ENCODE data around the gene MSH3.

Gene MSH3

DNA sequence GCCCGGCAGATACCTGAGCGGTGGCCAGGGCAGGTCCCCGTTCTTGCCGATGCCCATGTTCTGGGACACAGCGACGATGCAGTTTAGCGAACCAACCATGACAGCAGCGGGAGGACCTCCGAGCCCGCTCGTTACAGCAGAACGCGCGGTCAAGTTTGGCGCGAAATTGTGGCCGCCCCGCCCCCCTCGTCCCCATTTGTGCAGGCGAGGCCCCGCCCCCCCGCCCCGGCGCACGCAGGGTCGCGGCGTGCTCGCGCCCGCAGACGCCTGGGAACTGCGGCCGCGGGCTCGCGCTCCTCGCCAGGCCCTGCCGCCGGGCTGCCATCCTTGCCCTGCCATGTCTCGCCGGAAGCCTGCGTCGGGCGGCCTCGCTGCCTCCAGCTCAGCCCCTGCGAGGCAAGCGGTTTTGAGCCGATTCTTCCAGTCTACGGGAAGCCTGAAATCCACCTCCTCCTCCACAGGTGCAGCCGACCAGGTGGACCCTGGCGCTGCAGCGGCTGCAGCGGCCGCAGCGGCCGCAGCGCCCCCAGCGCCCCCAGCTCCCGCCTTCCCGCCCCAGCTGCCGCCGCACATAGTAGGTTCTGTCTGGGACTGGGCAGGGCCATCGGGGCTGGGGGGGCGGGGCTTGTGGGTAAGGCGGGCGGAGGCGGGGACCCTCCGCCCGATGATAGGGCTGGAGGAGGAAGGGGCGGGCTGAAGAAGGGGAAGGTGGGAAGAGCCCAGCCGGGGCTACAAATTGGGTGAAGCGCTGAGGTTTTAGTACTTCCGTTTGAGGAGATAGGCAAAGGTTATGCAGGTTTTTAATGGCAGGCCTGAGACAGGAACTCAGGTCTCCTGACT is at the start of gene MSH3, which contains the start of gene DHFR:
Gene MSH3 (plus strand): TSS at position 262 of the 840 bp plus-strand sequence. CDS start 76 bp downstream, at position 338.
Gene DHFR (minus strand): TSS at position 593 of the 840 bp plus-strand sequence. CDS start 494 bp downstream, at position 99.
- no peaks in the 10 kb centered on the region for H3K27me3 Mint-ChIP-seq (ENCODE audit: low read depth, poor library complexity)
- peak; percentile 93 for DNase-seq

DNA sequence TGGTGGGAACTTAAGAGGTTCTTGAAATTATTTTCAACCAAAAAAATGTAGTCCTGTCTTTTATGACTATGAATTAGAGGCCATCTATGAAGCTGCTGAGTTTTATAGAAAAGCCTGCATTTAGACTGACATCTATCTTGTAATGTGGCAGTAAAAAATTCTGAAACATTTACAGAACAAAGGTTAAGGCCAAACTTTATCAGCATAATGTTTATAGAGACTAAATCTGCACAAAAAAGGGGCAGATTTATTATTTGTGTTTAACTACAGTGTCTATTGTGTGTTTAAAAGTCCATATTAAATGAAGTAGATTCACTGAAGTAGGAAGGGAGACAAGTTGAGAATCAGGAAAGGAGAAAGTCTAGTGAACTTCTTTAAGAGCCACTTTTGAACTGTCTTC is 47.1 kb upstream of the MSH3 start:
- DNase-seq = no peak
- Mint-ChIP-seq H3K27ac (no peak overlapping the region), H3K9me3 (peaks cover 8% of the 10 kb centered on the region), H3K27me3 (ENCODE audit: low read depth, poor library complexity) (no peaks in the 10 kb centered on the region), H3K4me3 (no peak overlapping the region), H3K4me1 (no peaks in the 10 kb centered on the region), H3K36me3 (ENCODE audit: low read depth) (no peaks in the 10 kb centered on the region)
- TF ChIP-seq, protein P1, sequence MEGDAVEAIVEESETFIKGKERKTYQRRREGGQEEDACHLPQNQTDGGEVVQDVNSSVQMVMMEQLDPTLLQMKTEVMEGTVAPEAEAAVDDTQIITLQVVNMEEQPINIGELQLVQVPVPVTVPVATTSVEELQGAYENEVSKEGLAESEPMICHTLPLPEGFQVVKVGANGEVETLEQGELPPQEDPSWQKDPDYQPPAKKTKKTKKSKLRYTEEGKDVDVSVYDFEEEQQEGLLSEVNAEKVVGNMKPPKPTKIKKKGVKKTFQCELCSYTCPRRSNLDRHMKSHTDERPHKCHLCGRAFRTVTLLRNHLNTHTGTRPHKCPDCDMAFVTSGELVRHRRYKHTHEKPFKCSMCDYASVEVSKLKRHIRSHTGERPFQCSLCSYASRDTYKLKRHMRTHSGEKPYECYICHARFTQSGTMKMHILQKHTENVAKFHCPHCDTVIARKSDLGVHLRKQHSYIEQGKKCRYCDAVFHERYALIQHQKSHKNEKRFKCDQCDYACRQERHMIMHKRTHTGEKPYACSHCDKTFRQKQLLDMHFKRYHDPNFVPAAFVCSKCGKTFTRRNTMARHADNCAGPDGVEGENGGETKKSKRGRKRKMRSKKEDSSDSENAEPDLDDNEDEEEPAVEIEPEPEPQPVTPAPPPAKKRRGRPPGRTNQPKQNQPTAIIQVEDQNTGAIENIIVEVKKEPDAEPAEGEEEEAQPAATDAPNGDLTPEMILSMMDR (IDR thresholded peaks at IDR 0.05) = no peak

More for the DNA sequence above, at the start of gene MSH3, which contains the start of gene DHFR:
- Mint-ChIP-seq H3K4me3 (peak within 1 kb of the TSS; percentile 95), H3K27ac (peak within 1 kb of the TSS; percentile 97), H3K4me1 (peaks cover 34% of the 10 kb centered on the region), H3K36me3 (ENCODE audit: low read depth) (peaks cover 38% of the 10 kb centered on the region), H3K9me3 (peaks cover 6% of the 10 kb centered on the region)
- TF ChIP-seq, protein P1 (IDR thresholded peaks at IDR 0.05) = no peak

DNA sequence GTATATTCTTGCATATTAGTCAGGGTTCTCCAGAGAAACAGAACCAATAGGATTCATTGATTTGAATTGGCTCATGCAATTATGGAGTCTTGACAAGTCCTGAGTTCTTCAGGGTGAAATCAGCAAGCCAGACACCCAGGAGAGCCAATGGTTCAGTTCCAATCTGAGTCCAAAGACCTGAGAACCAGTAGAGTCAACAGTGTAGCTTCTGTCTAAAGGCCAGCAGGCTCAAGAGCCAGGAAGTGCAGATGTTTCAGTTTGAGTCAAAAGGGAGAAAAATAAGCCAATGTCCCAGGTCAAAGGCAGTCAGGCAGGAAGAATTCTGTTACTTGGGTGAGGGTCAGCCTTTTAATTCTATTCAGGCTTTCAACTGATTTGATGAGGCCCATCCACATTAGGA is 46.6 kb upstream of the MSH3 start:
- Mint-ChIP-seq H3K4me3 (no peak overlapping the region), H3K36me3 (ENCODE audit: low read depth) (no peaks in the 10 kb centered on the region), H3K4me1 (no peaks in the 10 kb centered on the region), H3K27me3 (ENCODE audit: low read depth, poor library complexity) (no peaks in the 10 kb centered on the region), H3K27ac (no peak overlapping the region), H3K9me3 (peaks cover 8% of the 10 kb centered on the region)
- no peak for DNase-seq
- TF ChIP-seq, protein P1 (IDR thresholded peaks at IDR 0.05) = no peak

DNA sequence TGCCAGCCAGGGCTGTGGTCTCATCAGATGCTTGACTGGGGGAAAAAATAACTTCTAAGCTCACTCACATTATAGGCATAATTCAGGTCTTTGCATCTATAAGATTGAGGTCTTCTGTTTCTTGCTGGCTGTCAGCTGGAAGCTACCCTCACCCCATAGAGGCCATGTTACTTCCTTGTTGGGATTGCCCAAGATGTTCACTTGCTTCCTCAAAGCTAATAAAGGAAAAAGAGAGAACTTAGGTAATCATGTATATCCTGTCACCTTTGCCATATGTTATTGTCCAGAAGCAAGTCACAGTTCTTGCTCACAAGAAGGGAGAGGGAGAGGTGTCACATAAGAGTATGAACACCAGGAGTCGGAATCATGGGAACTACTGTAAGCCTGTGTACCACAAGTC is 45.7 kb upstream of the MSH3 start:
- H3K27ac Mint-ChIP-seq = no peak overlapping the region

DNA sequence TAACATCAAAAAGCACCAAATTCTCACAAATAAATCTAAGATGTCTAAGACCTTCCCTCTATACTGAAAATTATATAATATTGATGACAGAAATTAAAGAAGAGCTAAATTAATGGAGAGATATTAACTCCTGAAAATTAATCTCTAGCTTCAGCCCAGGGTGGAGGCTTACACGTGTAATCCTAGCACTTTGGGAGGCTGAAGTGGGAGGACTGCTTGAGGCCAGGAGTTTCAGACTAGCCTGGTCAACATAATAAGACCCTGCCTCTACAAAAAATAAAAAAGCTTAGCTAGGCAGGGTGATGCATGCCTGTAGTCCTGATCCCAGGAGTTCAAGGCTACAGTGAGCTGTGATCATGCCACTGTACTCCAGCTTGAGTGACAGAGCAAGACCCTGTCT is 44.8 kb upstream of the MSH3 start:
- Mint-ChIP-seq H3K4me3 (no peak overlapping the region), H3K9me3 (peaks cover 8% of the 10 kb centered on the region), H3K36me3 (ENCODE audit: low read depth) (no peaks in the 10 kb centered on the region), H3K27me3 (ENCODE audit: low read depth, poor library complexity) (no peaks in the 10 kb centered on the region), H3K27ac (no peak overlapping the region), H3K4me1 (no peaks in the 10 kb centered on the region)
- TF ChIP-seq, protein P1 (IDR thresholded peaks at IDR 0.05) = no peak
- no peak for DNase-seq

More for the DNA sequence above, 45.7 kb upstream of the MSH3 start:
- Mint-ChIP-seq H3K36me3 (ENCODE audit: low read depth) (no peaks in the 10 kb centered on the region), H3K9me3 (peaks cover 8% of the 10 kb centered on the region), H3K4me3 (no peak overlapping the region), H3K27me3 (ENCODE audit: low read depth, poor library complexity) (no peaks in the 10 kb centered on the region), H3K4me1 (no peaks in the 10 kb centered on the region)
- TF ChIP-seq, protein P1 (IDR thresholded peaks at IDR 0.05) = no peak
- no peak for DNase-seq
